HG03457 (cell line): Measurements from ENCODE around the gene TMTC1.

Experiments
- ATAC-seq: cut with Tn5 transposase; IDR thresholded peaks from one replicate; pipeline ENCODE4 v1.9.1; 2021; ENCODE audit warnings: moderate number of reproducible peaks; ENCODE audit not compliant: unreplicated experiment

TMTC1 gene

GRCh38 chr12:29781188-29781587 is 2.6 kb downstream of the TMTC1 start:
- ATAC-seq: no peak

DNA sequence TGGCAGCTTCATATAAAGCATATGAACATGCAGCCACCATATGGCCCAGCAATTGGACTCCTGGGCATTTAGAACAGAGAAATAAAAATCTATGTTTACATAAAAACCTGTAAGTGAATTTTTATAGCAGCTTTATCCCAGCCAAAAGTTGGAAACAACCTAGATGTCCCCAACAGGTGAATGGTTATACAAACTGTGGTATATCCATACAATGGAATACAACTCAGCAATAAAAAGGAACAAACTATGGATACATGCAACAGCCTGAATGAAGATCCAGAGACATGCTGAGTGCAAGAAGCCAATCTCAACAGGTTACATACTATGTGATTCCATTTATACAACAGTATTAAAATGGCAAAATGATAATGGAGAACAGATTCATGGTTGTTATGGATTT is 3.7 kb downstream of the TMTC1 start:
- no peak for ATAC-seq

GRCh38 chr12:29778531-29778930 is 5.2 kb downstream of the TMTC1 start:
- ATAC-seq: no peak

DNA sequence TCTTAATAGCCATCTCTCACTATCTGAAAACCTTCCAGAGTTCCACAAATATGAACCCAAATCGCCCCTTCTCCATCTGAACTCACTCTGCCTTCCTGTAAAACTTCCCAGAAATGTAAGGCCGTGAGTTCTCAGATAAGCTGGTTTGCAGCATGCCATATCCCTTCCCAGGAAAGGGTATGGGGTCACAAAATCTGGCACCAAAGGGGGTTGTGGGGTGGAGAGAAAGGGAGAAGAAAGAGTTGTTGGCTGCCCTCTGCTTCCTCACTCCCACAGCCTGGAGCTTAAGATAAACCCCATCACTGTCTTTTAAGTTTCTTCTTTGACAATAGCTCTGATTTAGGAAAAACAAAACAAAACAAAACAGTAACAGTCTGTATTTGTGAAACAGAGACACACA is 10.7 kb downstream of the TMTC1 start:
- no peak for ATAC-seq

GRCh38 chr12:29771786-29772185 is 12.0 kb downstream of the TMTC1 start:
- no peak for ATAC-seq

DNA sequence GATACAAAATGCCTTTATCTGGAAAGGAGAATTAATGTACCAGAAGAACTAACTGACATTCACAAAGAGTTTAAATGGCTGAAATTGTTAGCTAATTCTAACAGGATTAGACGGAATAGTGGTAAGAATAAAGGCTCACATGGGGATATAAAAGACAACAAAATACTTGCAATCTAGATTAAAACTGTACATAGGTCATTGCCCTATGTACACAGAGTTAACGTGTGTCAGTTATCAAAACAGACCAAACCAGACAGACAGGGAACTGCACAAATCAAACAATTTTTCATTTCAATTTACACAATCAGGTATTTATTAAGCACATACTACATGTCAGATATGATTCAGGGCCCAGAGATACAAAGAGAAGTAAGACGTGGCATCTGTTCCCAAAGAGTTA is 12.6 kb downstream of the TMTC1 start:
- no peak for ATAC-seq

GRCh38 chr12:29769162-29769858 is 14.4 kb downstream of the TMTC1 start:
- ATAC-seq: no peak

GRCh38 chr12:29768372-29768771 is 15.4 kb downstream of the TMTC1 start:
- ATAC-seq: no peak

- no peak for ATAC-seq
These were observed 20.4 kb downstream of the TMTC1 start for GRCh38 chr12:29763301-29763683.

DNA sequence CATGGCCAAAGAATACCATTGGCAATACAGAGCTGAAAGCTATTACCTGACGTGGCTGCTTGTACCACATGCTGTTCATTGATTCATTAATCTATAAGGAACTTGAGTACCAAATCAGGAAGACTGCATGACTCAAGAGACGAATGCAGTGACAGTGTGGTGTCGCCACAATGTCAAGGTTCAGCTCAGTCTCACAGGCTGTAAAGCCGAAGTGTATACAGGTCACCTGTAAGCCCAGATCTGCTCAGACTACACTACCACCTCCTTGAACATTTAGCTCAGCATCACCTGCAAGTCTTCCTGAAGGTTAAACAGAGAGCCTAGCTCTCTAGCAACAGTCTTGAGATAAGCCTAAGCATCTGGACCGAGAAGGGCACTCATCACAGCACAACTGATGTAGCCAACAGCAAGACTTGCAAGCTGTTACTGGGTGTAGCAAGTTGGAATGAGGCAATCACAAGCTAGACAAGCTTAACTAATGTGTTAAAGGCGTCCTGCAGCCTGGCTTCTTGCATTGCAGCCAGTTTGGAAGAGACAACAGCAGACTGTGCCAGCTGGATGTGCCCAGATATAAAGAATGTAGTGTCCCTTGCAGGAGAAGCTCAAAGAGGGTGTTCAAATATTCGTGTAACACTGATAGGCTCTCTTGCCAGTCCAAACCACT is 21.0 kb downstream of the TMTC1 start:
- ATAC-seq: no peak

- no peak for ATAC-seq
These were observed 23.8 kb downstream of the TMTC1 start for GRCh38 chr12:29759950-29760349.

GRCh38 chr12:29756741-29757390 is 26.9 kb downstream of the TMTC1 start:
- ATAC-seq: no peak

DNA sequence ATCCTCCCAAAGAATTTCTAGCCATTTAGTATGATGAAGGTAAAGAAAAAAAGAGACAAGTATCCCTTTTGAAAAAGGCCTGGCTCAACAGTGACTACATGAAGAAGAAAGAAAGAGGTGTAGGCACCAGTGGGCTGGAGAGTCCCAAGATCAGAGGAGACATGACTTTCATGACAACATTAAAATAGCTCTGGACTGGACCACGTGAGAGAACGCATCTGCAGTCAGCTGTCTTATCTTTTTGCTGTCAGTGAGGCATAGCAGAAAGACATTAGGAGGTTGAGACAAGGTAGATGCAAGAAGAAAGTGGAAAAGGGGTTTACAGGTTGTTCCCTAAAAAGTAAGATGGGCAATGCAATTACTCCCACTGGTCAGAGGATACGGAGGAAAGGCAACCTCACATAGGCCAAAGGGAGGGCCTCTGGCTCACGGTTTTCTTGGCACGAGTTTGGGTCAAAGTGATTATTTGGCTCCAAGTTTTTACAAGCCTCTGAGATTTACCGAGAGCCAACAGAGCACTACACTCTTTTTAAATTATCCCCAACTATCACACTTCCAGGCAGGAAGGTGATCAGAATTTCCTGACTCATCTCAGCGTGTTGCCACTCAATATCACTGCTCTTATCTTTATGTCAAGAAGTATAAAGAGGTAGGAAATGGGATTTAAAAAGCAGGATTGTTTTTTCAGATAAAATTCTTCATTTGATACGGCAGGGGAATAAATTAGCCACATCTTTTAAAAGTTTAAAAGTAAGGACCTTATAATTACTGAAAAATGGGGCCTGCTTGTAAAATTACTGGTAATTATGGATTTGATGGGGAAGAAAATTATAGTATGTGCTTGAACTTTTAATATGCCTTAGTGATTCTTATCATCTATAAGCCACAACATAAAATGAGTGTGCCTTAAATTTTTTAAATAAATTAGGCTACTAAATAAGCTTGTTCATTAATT is 29.2 kb downstream of the TMTC1 start:
- no peak for ATAC-seq

- ATAC-seq: no peak
These were observed 31.6 kb downstream of the TMTC1 start for GRCh38 chr12:29752121-29752520.

- no peak for ATAC-seq
These were observed 32.1 kb downstream of the TMTC1 start for GRCh38 chr12:29751676-29752075.

DNA sequence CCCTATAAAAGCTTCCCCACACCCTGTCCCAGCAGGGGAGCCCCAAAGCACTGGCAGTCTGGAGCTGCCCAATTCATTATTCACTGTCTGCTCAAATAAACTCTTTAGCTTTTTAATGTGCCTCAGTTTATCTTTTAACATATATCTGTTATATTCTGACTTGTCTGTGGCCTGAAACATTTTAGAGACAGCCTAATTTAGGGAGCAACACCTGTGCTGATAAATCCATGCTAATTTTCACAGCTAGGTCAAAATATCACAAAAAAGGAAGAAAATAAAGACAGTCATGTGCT is 32.9 kb downstream of the TMTC1 start:
- ATAC-seq: no peak

GRCh38 chr12:29750131-29750927 is 33.4 kb downstream of the TMTC1 start:
- ATAC-seq: peak; percentile 90

- ATAC-seq: no peak
These were observed 39.4 kb downstream of the TMTC1 start for GRCh38 chr12:29744365-29744764.

DNA sequence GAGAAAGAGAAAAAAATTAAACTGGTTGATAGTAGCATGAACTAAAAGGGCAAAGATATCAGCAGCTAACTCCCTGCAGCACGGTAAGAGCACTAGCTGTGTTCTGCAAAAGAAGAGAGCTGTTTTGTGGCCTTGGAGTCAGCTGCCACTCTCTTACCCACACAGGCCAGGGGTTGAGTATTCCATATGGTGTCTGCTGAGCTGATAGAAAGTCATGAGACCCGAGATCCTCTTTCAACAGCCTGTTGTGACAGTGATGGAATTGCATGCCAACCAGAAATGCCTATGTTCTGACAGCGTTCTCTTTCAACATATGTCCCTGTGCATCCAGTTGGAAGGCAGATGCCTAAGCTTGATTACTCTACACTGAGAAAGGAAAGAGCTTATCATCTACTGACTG is 39.9 kb downstream of the TMTC1 start:
- ATAC-seq: no peak

DNA sequence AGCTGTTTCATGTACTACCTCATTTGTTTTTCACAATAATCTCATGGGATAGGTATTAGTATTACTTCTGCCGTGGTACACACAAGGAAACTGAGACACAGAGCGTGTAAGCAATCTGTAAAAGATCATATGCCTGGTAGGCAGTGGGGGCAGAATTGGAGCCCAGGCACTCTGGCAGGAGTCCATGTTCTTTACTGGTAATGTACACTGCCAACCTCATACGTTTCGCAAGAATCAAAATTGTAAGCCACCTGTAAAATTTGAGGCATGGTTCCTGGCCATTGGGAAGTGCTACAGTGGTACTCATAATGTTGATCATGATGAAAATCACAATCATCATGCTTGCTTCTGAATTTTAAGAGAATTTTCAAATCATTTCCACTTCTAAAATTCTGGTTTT is 40.7 kb downstream of the TMTC1 start:
- ATAC-seq: no peak

DNA sequence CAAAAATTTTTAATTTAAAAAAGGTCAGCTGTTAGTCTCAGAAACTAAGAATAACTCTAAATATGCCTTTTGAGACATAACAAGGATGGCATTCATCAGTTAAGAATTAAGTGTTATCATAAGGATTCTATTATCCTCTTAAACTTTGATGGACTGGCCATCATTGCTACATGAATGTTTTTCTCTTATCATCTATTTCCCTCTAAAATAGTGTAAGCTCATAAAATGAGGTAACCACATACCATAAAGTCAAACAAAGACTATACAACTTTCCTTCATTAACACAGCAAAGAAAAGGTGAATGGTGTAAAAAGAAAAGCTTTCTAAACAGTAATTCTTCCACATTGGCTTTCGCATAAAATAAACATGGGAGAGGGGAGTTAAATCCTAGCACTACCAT is 41.1 kb downstream of the TMTC1 start:
- no peak for ATAC-seq
